Vagina (tissue), 2 donors: ENCODE measurements around the gene ANXA3.

Experiments
- POLR2A ChIP-seq, 2 donors: fragments of 450-650 bp; IDR thresholded peaks; one replicate each; pipeline ENCODE4 v1.6.1; 2017; ENCODE audit warnings: antibody characterized with exemption in 2 of 2, mild to moderate bottlenecking in 2 of 2, moderate library complexity in 2 of 2
- TF ChIP-seq, protein P1 (sequence below), 3 experiments: fragments of 450-650 bp in 2 of 3; fragments of 200-600 bp in 1 of 3; sonication (generic) in 1 of 3; IDR thresholded peaks; one replicate each; pipeline ENCODE4 v1.5.1; 2017 to 2019; ENCODE audit warnings: antibody characterized with exemption in 3 of 3, mild to moderate bottlenecking in 2 of 3, moderate library complexity in 2 of 3

DNA sequence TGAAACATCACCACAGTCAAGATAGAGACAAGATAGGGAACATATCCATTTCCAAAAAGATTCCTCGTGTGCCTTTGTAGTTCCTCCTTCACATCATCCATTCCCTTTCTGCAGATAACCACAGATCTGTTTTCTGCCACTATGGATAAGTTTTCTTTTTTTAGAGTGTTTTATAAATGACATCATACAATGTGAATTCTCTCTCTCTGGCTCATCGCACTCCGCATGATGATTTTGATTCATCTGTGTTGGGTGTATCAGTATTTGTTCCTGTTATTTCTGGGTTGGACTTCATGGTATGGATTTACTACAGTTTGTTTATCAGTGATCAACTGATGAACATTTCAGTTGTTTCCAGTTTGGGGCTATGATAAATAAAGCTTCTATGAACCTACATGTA lies 23.2 kb upstream of the ANXA3 start:
- TF ChIP-seq, protein P1, sequence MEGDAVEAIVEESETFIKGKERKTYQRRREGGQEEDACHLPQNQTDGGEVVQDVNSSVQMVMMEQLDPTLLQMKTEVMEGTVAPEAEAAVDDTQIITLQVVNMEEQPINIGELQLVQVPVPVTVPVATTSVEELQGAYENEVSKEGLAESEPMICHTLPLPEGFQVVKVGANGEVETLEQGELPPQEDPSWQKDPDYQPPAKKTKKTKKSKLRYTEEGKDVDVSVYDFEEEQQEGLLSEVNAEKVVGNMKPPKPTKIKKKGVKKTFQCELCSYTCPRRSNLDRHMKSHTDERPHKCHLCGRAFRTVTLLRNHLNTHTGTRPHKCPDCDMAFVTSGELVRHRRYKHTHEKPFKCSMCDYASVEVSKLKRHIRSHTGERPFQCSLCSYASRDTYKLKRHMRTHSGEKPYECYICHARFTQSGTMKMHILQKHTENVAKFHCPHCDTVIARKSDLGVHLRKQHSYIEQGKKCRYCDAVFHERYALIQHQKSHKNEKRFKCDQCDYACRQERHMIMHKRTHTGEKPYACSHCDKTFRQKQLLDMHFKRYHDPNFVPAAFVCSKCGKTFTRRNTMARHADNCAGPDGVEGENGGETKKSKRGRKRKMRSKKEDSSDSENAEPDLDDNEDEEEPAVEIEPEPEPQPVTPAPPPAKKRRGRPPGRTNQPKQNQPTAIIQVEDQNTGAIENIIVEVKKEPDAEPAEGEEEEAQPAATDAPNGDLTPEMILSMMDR (IDR thresholded peaks at IDR 0.05), result no peak
- TF ChIP-seq POLR2A (IDR thresholded peaks at IDR 0.05), result no peak
